HG03103 (cell line): Measurements from ENCODE around the gene C1orf185.
"Not testable (repeated sequence)": the region's sequence is repeated elsewhere in the genome, so short reads cannot be mapped to it uniquely, and the experiment has no call there.

Source experiments
- ATAC-seq: cut with Tn5 transposase; IDR thresholded peaks from one replicate; pipeline ENCODE4 v1.9.1; 2021; ENCODE audit warnings: low read depth; ENCODE audit not compliant: unreplicated experiment

The C1orf185 gene

DNA sequence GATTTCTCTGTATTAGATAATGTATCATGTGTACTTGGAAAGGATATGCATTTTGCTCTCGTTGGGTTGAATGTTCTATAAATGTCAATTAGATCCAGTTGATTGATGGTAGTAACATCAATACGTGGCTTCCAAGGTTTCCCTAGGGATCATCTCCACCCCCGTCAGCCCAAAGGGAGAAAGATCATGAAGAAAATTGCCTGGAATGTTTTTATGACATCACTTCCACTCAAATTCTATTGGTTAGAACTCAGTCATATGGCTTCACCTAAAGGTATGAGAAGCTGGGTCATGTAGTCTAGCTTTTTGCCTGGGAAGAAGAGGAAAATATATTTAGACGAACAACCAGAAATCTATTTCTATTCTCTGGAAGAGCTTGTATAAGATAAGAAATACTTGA is at the start of gene C1orf185:
TSS of gene C1orf185 (plus strand) at position 253 of the 400 bp plus-strand sequence. CDS start at position 259, 6 bp downstream.
- no peak for ATAC-seq

DNA sequence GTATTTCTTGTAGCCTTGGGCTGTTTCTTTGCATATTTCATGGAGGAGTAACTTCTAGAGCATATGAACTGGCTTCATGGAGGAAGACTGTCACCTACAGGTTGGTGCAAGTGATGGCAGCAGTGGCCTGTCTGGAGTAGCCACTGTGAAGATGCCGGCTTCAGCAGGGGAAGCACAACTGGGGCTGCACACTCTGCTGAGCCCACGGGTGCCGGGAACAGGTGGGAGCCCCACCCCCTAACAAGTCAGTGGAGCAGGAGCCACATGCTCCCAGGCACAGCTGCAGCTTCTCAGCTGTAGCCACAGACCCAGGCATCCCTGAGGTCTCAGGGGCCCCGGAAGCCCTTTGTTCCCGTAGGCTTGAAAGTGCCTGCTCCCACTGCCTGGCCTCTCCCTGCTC is 43.2 kb upstream of the C1orf185 start:
- no peak for ATAC-seq

DNA sequence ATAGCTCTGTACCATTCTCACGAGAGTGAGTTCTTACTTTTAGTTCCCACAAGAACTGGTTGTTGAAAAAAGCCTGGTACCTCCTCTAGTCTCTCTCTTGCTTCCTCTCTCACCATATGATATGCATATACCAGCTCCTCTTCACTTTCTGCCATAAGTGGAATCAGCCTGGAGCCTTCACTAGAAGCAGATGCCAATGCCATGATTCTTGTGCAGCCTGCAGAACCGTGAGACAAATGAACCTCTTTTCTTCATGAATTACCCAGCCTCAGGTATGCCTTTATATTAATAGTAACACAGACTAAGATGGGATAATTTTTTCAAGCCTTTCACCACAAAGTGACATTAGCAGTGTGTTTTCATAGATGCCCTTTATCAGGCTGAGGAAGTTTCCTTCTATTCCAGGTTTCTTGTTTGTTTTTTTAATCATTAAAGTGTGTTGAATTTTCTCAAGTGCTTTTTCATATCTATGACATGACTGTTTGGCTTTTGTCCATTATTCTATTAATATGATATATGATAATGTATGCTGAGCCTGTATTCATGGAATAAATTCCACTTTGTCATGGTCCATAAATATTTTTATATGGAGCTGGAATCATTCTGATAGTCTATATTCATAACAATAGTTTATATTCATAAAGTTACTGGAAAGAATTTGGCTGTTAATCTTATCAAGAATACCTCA is 40.7 kb upstream of the C1orf185 start:
- no peak for ATAC-seq

DNA sequence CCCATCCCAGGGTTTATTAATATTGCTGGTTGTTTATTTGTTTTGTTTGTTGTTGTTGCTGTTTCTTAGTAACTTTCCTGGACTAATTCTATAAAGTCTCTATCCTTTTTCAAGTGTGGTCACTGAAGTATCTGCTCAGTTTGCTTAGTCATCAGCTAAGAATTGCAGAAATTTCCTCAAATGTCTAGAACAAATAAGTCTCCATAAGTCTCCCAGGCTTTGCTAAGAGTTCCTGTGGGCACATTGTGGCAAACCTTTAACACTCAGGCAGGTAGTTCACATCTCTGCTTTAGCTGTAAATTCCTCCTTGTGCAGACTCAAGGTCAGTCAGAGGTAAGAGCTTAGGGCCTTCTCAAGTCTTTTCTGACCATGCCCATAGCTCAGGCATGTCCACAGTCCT is 38.9 kb upstream of the C1orf185 start:
- no peak for ATAC-seq

DNA sequence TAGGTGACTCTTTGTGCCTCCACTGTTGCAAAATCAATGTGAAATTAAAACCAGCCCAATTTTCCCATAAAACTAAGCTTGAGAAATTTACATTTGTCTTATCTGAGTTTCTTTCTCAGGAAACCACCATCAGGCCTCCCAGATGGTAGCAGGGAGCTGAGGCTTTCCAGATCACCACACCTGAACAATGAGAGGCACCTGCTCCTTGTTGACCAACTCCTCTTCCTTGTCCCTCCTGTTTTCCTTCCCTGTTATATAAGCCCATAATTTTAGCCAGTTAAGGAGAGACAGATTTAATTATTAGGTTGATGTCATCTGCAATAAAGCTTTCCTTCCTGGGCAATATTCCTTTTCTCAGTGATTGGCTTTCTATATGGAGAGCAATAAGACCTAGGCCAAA is 32.0 kb upstream of the C1orf185 start:
- ATAC-seq, result no peak

DNA sequence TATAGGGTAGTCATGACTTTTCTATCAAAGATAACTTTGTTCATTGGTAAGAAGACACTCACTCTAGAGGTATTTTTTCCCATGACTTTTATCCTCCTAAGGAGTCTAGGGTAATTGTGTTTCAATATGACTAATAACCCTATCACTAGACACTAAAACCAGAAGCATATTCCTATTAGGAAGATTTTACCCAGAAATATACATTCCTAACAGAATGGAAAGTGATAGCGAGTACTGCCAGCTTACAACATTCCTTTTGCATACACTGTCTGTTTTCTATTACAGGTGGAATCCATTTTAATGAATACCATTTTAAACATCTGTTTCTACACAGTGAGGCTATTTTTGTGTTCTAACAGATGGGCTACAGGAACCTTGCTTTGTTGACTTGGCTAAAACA is 31.4 kb upstream of the C1orf185 start:
- ATAC-seq, result no peak

DNA sequence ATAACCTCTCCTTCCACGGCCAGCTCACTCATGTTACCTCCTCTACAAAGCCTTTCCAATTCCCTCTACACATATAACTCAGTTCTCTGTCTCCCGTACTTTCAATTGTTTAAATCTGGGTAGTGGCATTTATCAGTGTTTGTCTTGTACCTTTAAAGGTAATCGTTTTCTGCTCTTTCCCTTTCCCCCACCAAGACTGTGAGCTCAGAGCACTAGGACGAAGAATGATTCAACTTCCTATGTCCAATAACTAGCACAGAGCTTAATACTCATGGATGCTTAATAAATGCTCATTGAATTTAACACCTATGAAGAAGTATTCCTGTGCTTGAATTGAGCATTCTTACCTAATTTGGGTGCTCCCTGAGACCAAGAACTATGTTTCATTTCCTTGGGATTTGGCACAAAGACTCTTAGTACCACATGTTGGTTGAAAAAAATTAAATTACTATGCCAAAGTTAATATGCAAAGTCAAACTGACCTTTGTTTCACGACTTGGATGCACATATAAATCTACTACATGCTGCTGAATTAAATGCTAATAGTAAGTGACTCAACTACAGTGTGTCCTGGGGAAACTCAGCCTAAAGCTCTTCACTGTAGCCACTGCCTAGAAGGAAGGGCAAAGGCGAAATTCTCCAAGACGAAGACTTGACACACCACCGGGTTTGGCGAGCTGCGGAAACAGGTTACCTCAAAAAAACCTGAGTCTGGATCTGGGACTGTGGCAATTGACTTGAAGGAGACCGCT is 30.6 kb upstream of the C1orf185 start:
- ATAC-seq, result no peak

DNA sequence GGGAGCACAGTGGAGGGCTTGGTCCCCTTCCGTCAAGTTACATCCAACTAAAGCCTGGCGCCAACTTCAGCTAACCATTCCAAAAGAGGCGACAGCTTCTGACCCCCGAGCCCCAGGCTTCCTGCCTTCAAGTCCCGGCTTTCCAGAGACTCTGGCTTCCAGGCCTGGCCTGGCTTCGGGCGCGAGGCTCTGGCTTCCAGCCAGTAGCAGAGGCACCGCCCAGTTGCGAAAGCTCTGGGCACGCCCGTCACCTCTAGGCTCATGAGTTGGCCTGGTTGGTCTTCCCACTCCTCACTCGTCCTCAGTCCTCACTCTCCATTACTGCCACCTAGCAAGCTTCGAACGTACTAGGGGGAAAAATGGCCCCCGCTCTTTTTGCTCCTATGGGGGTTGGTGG is 30.0 kb upstream of the C1orf185 start:
- no peak for ATAC-seq

DNA sequence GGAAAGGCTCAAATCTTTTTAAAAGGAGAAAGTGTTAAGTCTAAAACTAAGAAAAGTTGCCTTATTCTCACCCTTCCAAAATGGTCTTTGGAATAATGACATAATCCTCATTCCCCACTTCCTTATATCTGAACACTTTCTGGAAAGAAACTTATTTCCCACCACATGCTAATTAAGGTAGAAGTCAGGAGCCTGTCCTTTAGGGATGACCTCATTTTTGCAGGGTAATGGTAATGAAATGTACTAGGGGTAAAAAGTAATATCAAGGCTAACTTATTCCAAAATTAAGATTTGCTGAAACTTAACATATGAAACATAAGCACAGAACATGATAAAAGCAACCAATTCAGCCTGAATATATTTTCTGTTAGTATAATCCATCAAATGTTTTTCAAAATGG is 29.4 kb upstream of the C1orf185 start:
- no peak for ATAC-seq

DNA sequence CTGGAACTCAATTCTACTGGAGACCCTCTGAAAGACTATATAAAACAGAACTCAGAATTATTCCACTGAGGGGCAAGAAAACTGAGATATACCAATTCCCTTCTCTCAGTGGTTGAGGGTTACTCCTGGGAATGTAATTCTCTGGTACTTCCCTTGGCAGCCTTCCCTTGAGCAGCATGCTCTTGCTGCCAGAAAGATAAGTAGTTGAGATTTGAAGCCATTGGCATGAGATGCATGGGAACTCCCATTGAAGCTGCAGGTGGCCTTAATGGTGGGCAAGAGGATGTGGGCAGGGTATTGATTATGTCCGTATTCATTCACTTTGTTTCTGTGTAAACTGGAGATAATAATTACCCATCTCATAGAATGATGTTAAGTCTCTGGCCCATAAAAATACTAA is 28.6 kb upstream of the C1orf185 start:
- no peak for ATAC-seq

DNA sequence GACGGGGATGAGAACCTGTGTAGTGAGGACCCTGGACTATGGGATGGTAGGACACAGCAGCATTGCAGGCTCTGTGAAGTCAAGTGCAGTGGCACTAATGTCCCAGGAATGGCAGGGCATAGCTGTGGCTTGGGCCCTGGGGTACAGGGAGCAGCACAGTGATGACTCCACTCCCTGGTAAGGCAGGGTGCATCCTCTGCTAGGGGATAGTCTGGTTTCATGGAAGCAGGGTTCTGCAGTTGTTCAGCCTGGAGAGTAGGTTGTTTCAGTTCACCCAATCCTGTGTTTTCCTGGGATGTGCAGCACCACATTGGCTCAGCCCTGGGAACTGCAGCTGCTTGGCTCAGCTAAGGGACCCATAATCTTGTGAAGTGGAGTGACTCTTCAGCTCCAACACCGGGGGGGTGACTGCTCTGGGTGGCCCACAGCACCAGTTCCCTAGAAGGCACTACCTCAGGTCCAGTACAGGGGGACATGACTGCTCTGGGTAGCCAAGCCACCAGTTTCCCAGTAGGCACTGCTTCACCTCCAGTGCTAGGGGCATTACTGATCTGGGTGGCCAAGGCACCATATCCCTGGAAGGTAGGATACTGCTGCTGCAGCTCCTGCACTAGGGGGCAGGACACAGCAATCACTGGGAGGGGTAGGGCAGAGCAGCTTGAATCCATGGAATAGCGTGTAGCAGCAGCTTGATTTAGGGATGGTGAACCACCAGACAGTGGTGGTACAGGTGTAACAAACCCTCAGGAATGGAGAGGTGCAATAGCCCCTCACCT is 15.3 kb upstream of the C1orf185 start:
- ATAC-seq, result no peak

DNA sequence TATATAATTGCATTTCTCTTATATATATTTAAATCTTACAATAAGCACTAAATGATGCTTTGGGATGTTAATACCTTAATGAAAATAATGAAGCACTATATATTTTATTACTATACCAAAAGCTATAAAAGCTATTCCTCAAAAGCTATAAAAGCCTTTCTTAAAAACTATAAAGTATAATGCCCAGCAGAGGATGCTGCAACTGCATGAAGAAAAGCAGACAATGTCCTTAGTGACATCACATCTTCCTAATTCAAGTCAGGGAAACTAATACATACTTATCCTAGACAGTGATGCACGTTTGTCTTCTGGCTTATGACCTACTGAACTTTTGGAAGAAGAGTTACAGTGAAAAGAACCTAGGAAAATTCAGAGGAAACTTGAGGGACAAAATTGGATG is 13.6 kb upstream of the C1orf185 start:
- no peak for ATAC-seq

DNA sequence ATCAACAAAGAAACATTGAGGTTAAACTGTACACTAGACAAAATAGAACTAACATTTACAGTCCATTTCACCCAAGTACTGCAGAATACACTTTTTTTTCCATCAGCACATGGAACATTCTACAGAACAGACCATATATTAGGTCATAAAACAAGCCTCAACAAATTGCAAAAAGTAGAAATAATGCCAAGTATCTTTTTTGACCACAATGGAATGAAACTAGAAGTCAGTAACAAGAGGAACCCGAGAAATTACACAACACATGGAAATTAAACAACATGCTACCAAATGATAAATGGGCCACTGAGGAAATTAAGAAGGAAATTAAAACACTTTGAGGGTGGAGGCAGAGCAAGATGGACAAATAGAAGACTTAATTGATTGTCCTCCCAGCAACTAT is 8.4 kb upstream of the C1orf185 start:
- no peak for ATAC-seq

DNA sequence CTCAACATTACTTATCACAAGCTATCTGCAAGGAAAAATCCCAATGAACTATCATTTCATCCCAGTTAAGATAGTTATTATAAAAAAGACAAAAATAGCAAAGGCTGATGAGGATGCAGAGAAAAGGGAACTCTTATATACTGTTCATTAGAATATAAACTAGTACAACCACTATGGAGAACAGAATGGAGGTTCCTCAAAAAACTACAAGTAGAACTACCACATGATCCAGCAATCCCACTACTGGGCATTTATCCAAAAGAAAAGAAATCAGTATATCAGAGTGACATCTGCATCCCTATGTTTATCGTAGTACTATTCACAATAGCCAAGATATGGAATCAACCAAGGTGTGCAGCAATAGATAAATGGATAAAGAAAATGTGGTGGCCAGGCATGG is 4.9 kb upstream of the C1orf185 start:
- ATAC-seq, result no peak

DNA sequence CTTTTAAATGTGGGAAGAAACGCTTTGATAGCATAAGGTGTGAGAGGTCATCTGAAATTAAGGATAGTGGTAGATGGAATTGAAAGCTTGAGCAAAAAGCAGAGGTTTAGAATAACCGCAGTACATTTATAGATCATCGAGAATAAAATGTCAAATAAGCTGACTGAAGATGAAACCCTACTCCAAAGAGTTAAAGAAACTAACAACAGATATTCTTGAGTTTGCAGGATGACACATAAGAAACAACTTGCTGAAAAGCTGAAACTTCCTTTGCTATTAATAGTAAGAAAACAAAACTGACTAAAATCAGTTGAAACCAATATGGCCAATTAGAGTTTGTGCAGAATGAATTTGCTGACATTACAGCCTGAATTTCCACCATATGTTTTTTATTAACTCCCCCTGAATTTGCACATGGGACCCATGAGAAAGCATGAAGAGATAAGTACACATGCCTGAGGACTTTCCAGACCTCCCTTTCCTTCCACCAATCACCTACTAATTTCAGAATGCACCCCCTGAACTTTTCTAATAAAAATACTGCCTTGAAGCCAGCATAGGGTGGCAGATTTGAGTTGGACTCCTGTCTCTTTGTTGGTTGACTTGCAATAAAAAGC is 1.7 kb upstream of the C1orf185 start:
- peak; percentile 76 for ATAC-seq

DNA sequence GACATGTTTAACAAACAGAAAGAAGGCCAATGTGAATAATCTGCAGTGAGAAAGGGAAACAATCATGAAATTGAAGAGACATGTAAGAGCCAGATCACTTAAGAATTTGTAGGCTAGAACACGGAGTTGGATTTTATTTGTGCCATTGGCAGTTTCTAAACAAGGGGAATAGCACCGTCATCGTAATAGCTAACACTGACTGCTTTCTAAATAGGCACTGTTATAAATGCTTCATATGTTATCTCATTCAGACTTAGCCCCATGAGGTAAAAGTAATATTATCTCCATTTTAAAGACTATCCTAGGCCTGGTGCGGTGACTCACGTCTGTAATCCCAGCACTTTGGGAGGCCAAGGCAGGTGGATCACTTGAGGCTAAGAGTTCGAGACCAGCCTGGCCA is 12.1 kb downstream of the C1orf185 start:
- no peak for ATAC-seq

DNA sequence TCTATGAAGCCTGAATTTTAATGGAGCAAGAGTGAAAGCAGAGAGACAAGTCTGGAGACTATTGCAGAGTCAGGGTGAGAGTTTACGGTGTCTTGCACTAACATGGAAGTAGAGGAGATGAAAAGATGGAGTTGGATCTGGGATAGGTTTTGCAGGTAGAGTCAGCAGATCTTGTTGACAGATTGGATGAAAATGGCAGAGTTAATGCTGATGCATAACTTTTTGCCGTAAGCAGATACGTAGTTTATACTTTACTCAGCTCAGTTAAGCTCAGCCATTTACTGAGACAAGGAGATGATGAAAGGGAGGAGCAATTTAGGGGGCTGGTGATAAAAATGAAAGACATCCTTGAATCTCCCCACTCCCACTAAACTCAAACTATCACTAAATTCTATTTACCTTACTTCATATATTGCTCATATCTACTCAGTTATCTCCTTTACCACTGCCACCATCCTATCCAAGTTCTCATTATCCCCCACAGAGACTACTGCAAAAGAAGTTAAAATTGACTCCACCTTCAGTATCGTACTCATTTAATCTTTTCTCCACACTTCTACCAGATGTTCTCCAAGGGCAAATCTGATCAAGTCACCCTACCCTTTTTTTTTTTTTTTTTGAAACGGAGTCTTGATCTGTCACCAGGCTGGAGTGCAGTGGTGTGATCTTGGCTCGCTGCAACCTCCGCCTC is 13.8 kb downstream of the C1orf185 start:
- ATAC-seq, result no peak

DNA sequence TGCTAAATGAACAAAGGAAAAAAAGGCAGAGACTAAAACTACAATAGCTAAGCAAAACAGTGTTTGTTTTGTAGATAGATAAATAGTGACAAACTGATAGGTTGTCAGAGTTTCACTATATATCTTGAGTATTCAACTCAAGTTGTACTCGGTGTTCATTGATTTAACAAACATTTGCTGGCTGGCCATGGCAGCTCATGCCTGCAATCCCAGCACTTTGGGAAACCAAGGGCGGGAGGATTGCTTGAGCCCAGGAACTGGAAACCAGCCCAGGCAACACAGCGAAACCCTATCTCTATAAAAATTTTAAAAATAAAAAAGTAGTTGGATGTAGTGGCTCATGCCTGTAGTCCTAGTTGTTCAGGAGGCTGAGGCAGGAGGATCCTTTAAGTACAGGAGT is 17.3 kb downstream of the C1orf185 start:
- ATAC-seq, result no peak

DNA sequence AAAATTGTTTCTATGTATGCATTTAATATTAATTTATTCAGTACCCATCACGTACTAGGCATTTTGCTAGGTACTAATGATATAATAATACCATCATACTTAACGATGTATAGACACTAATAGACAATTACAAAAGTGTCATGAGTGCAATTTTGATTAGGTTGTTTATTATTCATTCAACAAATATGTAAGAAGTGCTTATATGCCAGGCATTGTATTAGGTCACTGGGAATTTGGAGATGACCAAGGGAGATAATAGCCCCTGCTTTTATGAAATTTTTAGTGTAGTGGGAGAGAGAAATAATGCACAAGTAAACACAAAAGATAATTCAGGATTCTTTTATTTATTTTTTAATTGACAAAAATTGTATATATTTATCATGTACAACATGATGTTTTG is 18.6 kb downstream of the C1orf185 start:
- no peak for ATAC-seq

DNA sequence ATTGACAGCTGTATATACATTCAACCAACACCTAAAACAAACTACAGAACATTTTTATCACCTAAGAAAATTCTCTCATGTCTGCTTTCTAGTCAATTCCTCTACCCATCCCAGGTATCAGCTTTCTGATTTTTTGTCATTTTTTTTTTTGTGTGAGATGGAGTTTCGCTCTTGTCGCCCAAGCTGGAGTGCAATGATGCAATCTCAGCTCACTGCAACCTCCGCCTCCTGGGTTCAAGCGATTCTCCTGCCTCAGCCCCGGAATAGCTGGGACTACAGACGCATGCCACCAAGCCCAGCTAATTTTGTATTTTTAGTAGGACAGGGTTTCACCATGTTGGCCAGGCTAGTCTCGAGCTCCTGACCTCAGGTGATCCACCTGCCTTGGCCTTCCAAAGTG is 25.1 kb downstream of the C1orf185 start:
- ATAC-seq, result not testable (repeated sequence)

DNA sequence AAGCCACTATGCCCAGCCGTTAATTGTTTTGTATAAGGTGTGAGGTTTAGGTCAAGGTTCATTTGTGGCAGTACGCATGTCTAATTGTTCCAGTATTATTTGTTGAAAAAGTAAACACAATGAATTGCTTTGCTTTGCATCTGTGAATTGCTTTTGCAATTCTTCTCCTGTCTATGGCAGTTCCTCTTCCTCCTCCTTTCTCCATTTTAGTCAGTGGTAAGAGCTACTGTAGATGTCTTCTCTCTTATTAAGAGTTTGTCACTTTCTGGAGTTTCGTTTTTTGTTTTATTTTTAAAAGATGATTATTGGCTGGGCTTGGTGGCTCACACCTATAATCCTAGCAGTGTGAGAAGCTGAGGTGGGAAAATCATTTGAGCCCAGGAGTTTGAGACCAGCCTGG is 29.2 kb downstream of the C1orf185 start:
- ATAC-seq, result no peak
